NT2/D1 (cell line): ENCODE results near the gene GPR78.

Experiments used
- SUZ12 ChIP-seq: IDR thresholded peaks from 2 replicates; pipeline ENCODE4 v1.6.1; 2011; ENCODE audit not compliant: insufficient read length, insufficient read depth; ENCODE audit errors: extremely low read depth
- YY1 ChIP-seq: IDR thresholded peaks from 2 replicates; pipeline ENCODE4 v1.6.1; 2011; ENCODE audit not compliant: insufficient read length, insufficient read depth
- ZNF274 ChIP-seq: IDR thresholded peaks from 2 replicates; pipeline ENCODE4 v1.6.1; 2011; ENCODE audit warnings: mild to moderate bottlenecking, low read depth, low read length

GRCh38 chr4:8586246-8586645, 6.1 kb downstream of the GPR78 start:
- no peak for TF ChIP-seq YY1
- TF ChIP-seq ZNF274, result no peak
- no peak for TF ChIP-seq SUZ12
